ENCODE measurements around the gene DHRS1.
A peak's percentile ranks its signal among the peaks of the same experiment; 100 is the strongest.

The DHRS1 gene

GRCh38 chr14:24308342-24309124, 9.0 kb upstream of the DHRS1 start:
- no peak for DNase-seq

DNA sequence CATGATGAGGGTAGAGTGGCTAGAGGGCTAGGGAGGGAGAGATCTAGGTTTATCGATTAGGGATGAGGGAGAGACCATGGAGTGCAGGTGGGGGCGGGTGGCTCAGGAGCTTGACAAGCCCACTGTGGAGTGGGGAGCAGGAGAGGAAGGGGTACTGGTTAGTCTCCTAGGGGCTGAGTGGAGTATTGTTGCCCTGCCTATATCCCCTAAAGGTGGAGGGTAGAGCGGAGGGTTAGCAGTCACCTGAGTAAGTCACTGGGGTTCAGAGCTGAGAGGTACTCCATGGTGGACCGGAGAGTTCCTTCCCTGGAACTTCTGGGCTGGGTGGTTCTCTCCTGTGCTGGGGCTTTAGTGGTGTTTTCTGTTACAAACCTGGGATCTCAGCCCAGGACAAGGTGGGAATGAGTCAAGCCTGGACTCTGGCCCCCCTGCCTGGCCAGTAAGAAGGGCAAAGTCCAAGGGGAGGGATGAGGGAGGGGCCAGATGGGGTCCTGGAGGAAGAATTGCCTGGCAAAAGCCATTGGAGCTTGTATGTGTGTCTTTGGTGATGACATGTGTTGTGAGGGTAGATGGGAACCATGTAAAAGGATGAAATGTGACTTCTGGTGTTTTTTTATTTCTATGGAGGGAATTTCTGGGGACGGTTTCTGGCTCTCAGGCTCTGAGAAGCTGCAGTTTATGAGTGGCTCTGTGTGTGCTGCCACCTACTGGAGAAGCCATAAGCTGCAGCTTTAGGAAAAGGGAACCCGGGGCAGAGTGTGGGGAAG, 8.2 kb upstream of the DHRS1 start, which contains the start of gene CIDEB:
Gene CIDEB, minus strand, starts transcription at position 403 of the 767 bp plus-strand sequence. Its CDS starts 119 bp downstream, at position 284.
- peak; percentile 53 for DNase-seq

DNA sequence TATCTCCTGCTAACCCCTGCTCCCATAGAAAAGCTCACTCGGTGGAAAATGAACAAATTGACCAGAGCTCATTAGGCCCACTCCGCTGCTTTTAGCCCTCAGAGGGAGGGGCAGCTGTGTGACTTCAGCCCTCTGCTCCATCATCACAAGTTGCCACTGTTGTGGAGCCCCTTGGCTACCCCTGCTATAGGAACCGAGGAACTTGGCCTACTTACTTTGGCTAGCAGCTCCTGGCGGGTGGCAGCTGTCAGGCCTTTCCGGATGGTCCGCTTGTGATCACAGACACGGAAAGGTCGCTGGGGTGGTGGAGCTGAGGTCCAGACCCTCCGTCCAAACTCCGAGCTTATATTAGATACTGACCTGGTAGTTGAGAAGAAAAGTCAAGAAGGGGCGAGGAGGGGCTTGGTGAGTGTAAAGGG, 7.6 kb upstream of the DHRS1 start:
- DNase-seq: no peak

DNA sequence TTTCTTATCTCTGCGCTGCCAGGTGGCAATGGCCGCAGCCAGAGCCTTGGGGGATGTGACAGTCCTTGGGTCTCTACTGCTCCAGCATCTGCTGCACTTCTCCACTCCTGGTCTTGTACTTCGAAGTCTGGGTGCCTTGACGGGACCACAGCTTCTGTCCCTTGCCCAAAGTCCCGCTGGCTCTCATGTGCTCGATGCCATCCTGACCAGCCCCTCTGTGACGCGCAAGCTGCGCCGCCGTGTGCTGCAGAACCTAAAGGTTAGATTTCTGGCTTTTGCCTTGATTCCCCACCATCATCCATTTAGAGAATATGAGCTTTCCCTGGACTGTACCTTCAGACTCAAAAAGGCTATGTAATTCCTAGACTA, 4.4 kb upstream of the DHRS1 start:
- no peak for DNase-seq

DNA sequence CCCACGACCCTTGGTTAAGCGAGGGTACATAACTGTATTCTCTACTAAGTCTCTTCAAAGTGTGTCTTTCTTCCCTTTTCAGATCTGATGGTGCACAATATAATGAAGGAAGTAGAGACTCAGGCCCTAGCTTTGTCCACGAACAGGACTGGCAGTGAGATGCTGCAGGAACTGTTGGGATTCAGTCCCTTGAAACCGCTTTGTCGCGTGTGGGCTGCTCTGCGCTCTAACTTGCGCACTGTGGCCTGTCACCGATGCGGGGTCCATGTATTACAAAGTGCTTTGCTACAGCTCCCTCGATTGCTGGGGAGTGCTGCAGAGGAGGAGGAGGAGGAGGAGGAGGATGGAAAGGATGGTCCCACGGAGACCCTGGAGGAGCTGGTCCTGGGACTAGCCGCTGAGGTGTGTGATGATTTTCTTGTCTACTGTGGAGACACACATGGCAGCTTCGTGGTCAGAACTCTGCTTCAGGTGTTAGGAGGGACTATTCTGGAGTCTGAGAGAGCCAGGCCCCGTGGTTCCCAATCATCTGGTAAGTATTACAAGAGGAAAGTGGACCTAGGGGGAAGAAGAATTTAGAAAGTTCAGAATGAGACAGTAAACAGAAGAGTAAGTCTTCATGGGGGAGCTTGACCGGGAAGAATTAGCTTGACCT, 873 bp upstream of the DHRS1 start:
- no peak for DNase-seq

- DNase-seq: no peak
These were observed 707 bp downstream of the DHRS1 start for GRCh38 chr14:24298892-24299254.

DNA sequence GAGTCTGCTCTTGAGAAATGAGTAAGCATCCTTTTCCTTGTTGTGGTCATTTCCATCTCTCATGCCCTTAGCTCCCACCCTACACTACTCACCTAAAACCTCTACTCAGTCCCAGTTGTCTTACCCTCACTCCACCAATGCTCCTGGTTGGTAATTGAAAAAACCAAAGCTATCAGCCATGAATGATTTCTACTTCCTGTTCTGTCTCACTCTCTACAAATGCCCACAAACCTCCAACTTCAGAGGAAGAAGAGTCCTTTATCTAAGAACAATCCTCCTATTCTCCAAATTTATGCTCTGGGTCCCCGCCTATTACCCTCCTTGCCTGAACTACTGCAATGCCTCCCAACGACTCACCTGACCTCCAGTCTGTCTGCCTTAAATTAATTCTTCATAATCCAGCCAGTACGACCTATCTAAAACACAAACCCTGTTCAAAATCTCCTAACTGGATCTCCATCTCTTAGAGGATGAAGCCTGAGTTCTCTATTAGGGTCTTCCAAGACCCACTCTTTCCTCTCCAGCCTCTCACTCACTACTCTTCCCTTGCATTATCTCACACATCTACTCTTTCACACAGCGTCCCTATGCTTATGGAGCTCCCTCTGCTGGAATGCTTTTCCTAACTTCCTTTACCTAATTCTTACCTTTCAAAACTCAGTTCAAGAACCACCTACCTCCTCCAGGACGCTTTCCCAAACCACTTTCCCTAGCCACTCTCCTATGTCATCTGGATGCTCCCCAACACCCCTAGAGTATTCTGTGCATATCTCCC, 2.2 kb downstream of the DHRS1 start:
- no peak for DNase-seq

GRCh38 chr14:24296341-24297157, 3.0 kb downstream of the DHRS1 start:
- DNase-seq: peak; percentile 60

- DNase-seq: no peak
These were observed 6.1 kb downstream of the DHRS1 start for GRCh38 chr14:24293525-24293924.

GRCh38 chr14:24292118-24292807, 7.3 kb downstream of the DHRS1 start:
- no peak for DNase-seq

- no peak for DNase-seq
These were observed 8.0 kb downstream of the DHRS1 start for GRCh38 chr14:24291446-24292117.

DNA sequence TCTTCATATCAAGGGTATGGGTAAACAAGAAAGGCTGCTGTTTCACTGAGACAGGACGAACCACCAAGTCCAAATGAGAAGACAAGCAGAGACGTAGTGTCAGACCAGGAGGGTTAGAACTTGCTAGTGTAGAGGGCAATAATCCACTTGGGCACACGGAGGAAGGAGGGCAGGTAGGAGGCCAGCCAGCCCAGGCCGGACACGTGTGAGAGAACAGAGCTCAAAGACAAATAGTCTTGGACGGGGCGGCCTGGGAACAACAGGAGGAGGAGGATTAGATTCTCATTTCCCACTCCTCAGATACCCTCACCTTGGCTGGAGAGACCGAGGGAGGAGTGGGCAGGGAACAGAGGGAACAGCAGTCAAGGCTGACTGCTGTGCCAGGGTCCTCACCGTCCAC, 8.8 kb downstream of the DHRS1 start:
- no peak for DNase-seq

DNA sequence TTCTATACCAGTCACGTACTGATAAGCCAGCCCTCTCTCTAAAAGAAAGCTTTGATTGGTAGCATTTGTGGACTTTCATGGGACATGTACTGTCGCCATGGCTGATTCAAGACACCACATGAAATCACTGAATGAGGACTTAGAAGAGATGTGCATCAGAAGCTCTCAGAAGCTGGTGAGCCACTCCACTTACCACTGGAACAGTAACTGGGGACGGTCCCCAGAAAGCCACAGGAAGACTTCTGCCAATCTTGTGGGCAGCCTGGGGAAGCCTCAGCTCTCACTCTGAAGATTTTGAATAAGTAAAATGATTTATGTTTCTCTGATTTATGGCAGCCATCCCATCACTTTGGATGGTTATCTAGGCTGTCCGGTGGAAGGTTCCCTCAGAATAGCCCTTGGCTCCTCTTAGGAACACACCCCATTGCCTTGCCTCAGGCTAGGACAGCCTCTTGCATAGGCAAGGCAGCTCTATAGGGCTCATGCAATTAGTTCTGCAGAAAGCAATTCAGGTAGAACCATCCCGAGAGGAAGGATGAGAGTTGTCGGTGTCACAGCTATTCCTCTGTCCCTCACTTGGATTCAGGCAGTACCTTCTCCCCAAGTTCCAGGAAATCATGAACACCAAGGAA, 9.8 kb downstream of the DHRS1 start:
- DNase-seq: peak; percentile 62

GRCh38 chr14:24286996-24287395, 12.6 kb downstream of the DHRS1 start:
- no peak for DNase-seq

GRCh38 chr14:24285351-24285750, 14.2 kb downstream of the DHRS1 start:
- no peak for DNase-seq

DNA sequence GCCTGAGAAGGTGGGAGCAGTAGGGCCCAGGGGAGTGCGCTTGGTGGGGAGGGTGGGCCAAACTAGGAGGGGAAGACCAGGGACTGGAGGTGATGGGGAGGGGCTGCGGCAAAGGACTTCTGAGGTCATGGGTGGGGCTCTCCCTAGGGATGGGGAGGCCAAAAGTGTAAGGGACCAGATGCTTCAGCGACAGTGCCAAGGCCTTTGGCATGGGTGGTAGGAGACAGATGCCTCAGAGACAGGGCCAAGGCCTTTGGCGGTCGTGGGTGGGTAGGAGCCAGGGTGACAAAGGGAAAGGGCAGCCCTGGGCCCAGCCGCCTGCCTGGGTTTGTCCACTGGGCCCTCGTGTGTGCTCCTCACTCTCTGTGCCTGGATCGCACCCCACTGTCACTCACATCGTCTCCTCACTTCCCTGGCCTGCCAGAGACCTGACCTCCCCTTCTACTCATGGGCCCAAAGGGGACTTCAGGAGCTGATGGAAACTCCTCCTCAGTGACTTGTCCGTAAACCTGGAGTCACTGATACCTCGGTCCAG, 15.0 kb downstream of the DHRS1 start:
- no peak for DNase-seq

DNA sequence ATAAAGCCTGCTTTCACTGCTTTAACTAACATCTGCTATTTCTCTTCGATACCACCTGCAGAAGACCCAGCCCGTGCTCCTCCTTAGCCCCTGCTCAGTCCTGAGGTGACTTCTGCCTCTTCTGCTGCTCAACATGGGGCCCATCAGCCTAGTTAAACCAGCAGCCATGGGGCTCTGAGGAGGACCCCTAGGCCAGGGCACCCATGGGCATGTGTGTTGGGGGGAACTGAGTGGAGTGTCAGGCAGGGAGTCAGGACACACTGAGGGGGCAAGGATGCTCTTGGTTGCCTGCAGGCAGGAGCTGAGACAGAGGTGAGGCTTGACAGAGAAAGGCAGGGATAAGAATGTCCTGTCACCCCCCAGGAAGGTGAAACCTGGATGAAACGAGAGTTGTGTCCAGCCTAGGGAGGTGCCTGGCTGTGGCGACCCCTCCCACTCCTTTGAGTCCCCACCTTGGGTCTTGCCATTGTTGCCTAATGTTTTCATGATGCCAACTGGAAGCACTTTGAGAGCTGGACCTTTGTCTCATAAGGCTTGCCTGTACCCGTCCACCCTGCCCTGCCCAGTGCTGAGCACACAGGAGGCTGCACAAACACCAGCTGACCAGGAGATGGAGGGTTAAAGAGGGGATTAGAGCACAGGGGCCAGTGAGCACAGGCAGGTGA, 15.7 kb downstream of the DHRS1 start:
- no peak for DNase-seq

DNA sequence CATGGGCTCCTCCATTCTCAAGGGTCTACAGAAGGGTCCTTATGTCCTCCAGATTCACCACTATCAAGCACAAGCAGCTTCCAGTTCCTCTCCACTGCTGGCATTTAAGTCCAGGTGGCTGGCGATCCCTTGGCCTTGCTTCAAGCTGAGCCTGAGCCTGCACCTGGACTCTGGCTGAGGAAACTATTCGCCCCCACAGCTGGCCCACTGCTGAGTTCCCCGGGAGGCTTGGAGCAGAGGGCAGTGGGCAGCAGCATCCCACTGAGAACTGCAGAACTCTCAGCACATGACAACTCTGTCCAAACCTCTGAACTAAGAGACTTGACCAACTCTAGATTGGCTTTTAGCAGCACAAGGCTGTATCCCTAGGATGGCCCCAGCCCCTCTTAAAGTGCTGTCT, 16.8 kb downstream of the DHRS1 start:
- DNase-seq: no peak

- no peak for DNase-seq
These were observed 17.9 kb downstream of the DHRS1 start for GRCh38 chr14:24281636-24282035.
